ENCODE results near the gene PCYOX1L. TPM values are rescaled to one million over a fixed set of nuclear protein-coding genes. Genes with fewer than 3 reads are reported as not detected.

The PCYOX1L gene
- total and polyA plus RNA-seq, 2 of the 8 experiments (the other 6 are each of a cell fraction or from before 2014, with no cell fraction given), result 6.8 to 17.2 TPM

DNA sequence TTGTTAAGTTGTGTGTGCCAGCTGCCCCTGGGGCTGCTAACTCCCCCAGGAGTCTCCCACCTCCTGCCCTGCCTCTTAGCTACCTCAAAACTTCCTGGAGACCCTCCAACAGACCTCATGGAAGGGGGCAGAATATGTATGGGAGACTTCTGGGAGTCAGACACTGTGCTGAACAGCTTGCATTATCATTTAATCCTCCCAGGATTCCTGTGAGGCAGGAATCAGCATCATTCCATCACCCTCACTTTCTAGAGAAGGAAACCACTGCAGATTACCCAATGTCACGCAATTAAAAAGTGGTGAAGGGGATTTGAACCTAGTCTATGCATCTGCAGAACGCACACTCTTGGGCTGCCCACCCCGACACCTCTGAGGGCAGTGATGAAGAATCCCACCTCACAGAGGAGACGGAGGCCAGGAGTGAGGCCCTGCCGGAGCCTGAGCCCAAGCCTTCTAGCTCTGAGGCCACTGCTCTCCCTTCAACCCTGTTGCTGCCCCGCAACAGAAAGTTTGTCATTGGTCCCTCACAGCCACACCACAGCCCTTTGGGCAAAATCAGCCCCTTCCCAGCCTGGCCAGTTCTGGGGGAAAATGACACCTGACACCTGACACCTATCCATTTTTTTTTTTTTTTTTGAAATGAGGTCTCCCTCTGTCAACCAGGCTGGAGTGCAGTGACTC is 51.6 kb downstream of the PCYOX1L start:
- ChIA-PET POLR2A (ENCODE audit: partially characterized antibody) (interaction anchor here (1.1 kb wide), 2 partner anchors 15 to 19 kb away, joined by 3 read pairs; no protein-coding TSS in a partner anchor), CTCF (ENCODE audit: partially characterized antibody) (interaction anchor here (1.0 to 15.4 kb wide), 11 partner anchors 10 to 43 kb away, joined by 3 to 315 read pairs (median 6); no protein-coding TSS in a partner anchor)
- Histone ChIP-seq H3K4me3 (ENCODE audit: extremely low read depth in 1 of 4, insufficient read depth in 2 of 4, low read depth in 3 of 4, low read length in 4 of 4) (no peak overlapping the region), H3K9me3 (ENCODE audit: insufficient read depth in 2 of 2, low read depth in 1 of 2, low read length in 1 of 2) (no peaks in the 10 kb centered on the region), H4K20me1 (replicated peaks in 1 of 2; ENCODE audit: control insufficient read depth in 1 of 2, insufficient read depth in 2 of 2, low read length in 2 of 2) (no peaks in the 10 kb centered on the region), H3K27ac (ENCODE audit: low read depth, low read length) (no peak overlapping the region), H3K79me2 (ENCODE audit: control insufficient read depth in 1 of 2, insufficient read depth in 2 of 2, low read length in 2 of 2) (no peaks in the 10 kb centered on the region), H3K4me1 (replicated peaks in 1 of 4; ENCODE audit: control insufficient read depth in 3 of 4, insufficient read depth in 4 of 4, low read length in 3 of 4) (peaks cover 0 to 10% (median 5%) of the 10 kb centered on the region in 4 experiments; a peak in 4 of 7 replicates), H2BK15ac (ENCODE audit: low read length) (no peak overlapping the region), H4K91ac (replicated peaks; ENCODE audit: insufficient read length, low read length) (no peak overlapping the region), H3K18ac (ENCODE audit: extremely low read depth, low read length) (no peak overlapping the region), H3K23ac (ENCODE audit: insufficient read length) (no peak overlapping the region), H3K27me3 (replicated peaks in 1 of 4; ENCODE audit: control insufficient read depth in 3 of 4, extremely low read depth in 1 of 4, insufficient read depth in 3 of 4, low read length in 3 of 4) (no peaks in the 10 kb centered on the region), H3K4ac (replicated peaks; ENCODE audit: insufficient read length, low read depth, low read length) (no peak overlapping the region), H3K36me3 (ENCODE audit: control insufficient read depth in 2 of 4, insufficient read depth in 4 of 4, low read length in 3 of 4) (no peaks in the 10 kb centered on the region), H2AK5ac (ENCODE audit: low read depth, low read length) (no peak overlapping the region), H3K14ac (ENCODE audit: insufficient read length) (no peak overlapping the region), H3K23me2 (ENCODE audit: low read depth, low read length) (no peaks in the 10 kb centered on the region), H3K9ac (replicated peaks in 1 of 4; ENCODE audit: extremely low read depth in 1 of 4, low read depth in 3 of 4, low read length in 3 of 4) (no peak overlapping the region), H2BK5ac (ENCODE audit: low read depth, low read length) (0 out of 2 replicates have a peak overlapping the region, but pooled peaks have one; percentile 3), H3K79me1 (ENCODE audit: low read depth, low read length) (no peaks in the 10 kb centered on the region), H2BK120ac (replicated peaks; ENCODE audit: low read depth, low read length) (no peak overlapping the region), H2BK12ac (ENCODE audit: low read depth, low read length) (no peak overlapping the region), H3K56ac (replicated peaks; ENCODE audit: insufficient read length, low read depth, low read length) (no peak overlapping the region), H3K4me2 (ENCODE audit: insufficient read depth in 1 of 2, low read depth in 2 of 2, low read length in 2 of 2) (no peak overlapping the region), H2AFZ (ENCODE audit: low read length) (no peak overlapping the region), H2BK20ac (ENCODE audit: low read length) (no peak overlapping the region), H4K5ac (ENCODE audit: insufficient read length, low read depth, low read length) (no peak overlapping the region), H4K8ac (ENCODE audit: extremely low read depth, insufficient read depth, low read length) (no peak overlapping the region; the same call in 1 of the 2 replicates)
- FAIRE-seq, result no peak
- WGBS, 2 experiments (ENCODE audit: extremely low coverage in 1 of 2, insufficient coverage in 1 of 2, insufficient read length in 1 of 2, insufficient replicate concordance in 2 of 2, low coverage in 1 of 2, low lambda C conversion rate in 2 of 2, missing lambda C conversion rate in 1 of 2), result 75% methylated on average over 6 of the region's 6 CpGs; no CpG with 5 or more reads in 1 of the 2 experiments
- no peak for DNase-seq (ENCODE audit: low read depth in 1 of 2, low spot score in 2 of 2)
- TF ChIP-seq SP2 (IDR thresholded peaks at IDR 0.05; ENCODE audit: low read length) (no peak), POLR2A (IDR thresholded peaks at IDR 0.05; ENCODE audit: control extremely low read depth in 1 of 2, low read depth in 2 of 2, low read length in 2 of 2) (no peak), MAX (IDR thresholded peaks at IDR 0.05) (no peak), SAP30 (IDR thresholded peaks at IDR 0.05; ENCODE audit: insufficient read depth, insufficient replicate concordance, low read length) (no peak), ATF2 (IDR thresholded peaks at IDR 0.05; ENCODE audit: low read length) (no peak), TEAD4 (IDR thresholded peaks at IDR 0.05; ENCODE audit: low read depth, low read length) (no peak), CHD2 (IDR thresholded peaks at IDR 0.05; ENCODE audit: low read length) (no peak), TBP (IDR thresholded peaks at IDR 0.05; ENCODE audit: low read depth, low read length) (no peak), GABPA (IDR thresholded peaks at IDR 0.05; ENCODE audit: borderline replicate concordance, insufficient read depth, low read length) (no peak), SIX5 (IDR thresholded peaks at IDR 0.05; ENCODE audit: low read depth, low read length) (no peak)
- TF ChIP-seq, protein P1, sequence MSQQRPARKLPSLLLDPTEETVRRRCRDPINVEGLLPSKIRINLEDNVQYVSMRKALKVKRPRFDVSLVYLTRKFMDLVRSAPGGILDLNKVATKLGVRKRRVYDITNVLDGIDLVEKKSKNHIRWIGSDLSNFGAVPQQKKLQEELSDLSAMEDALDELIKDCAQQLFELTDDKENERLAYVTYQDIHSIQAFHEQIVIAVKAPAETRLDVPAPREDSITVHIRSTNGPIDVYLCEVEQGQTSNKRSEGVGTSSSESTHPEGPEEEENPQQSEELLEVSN (IDR thresholded peaks at IDR 0.05), result no peak
